Measurements from ENCODE around the gene USP20. TPM values are rescaled to one million over a fixed set of nuclear protein-coding genes. Genes with fewer than 3 reads are reported as not detected.
"Not testable (repeated sequence)": the region's sequence is repeated elsewhere in the genome, so short reads cannot be mapped to it uniquely, and the experiment has no call there.

The USP20 gene
- total RNA-seq, 1 donor from 2014 or later, result 8.9 TPM

GRCh38 chr9:129889122-129889940, 54.1 kb downstream of the USP20 start:
- DNase-seq (ENCODE audit: low read depth in 2 of 2), result no peak

GRCh38 chr9:129889941-129890717, 54.9 kb downstream of the USP20 start:
- no peak for DNase-seq (ENCODE audit: low read depth in 2 of 2)

- not testable (repeated sequence) for DNase-seq (ENCODE audit: low read depth in 2 of 2)
Measured at GRCh38 chr9:129890718-129891299, 55.6 kb downstream of the USP20 start.

GRCh38 chr9:129891569-129891968, 56.3 kb downstream of the USP20 start:
- no peak for DNase-seq (ENCODE audit: low read depth in 2 of 2)

- DNase-seq (ENCODE audit: low read depth in 2 of 2), result no peak
Measured at GRCh38 chr9:129894120-129894823, 59.0 kb downstream of the USP20 start.

GRCh38 chr9:129895376-129896268, 60.4 kb downstream of the USP20 start:
- no peak for DNase-seq (ENCODE audit: low read depth in 2 of 2)

GRCh38 chr9:129897263-129897662, 62.0 kb downstream of the USP20 start:
- no peak for DNase-seq (ENCODE audit: low read depth in 2 of 2)

- DNase-seq (ENCODE audit: low read depth in 2 of 2), result peak in 1 of 2 donors; percentile 54
Measured at GRCh38 chr9:129898185-129898584, 62.9 kb downstream of the USP20 start.

GRCh38 chr9:129899620-129900019, 64.4 kb downstream of the USP20 start:
- no peak for DNase-seq (ENCODE audit: low read depth in 2 of 2)

- no peak for DNase-seq (ENCODE audit: low read depth in 2 of 2)
Measured at GRCh38 chr9:129900263-129901027, 65.2 kb downstream of the USP20 start.

GRCh38 chr9:129901993-129902739, 66.9 kb downstream of the USP20 start:
- DNase-seq (ENCODE audit: low read depth in 2 of 2), result no peak

GRCh38 chr9:129902740-129903134, 67.5 kb downstream of the USP20 start:
- no peak for DNase-seq (ENCODE audit: low read depth in 2 of 2)

- DNase-seq (ENCODE audit: low read depth in 2 of 2), result no peak
Measured at GRCh38 chr9:129904734-129905133, 69.5 kb downstream of the USP20 start.

- no peak for DNase-seq (ENCODE audit: low read depth in 2 of 2)
Measured at GRCh38 chr9:129906298-129906697, 71.0 kb downstream of the USP20 start.

- no peak for DNase-seq (ENCODE audit: low read depth in 2 of 2)
Measured at GRCh38 chr9:129907201-129907600, 71.9 kb downstream of the USP20 start.

GRCh38 chr9:129908906-129909305, 73.6 kb downstream of the USP20 start:
- DNase-seq (ENCODE audit: low read depth in 2 of 2), result no peak

- DNase-seq (ENCODE audit: low read depth in 2 of 2), result no peak
Measured at GRCh38 chr9:129909851-129910250, 74.6 kb downstream of the USP20 start.

GRCh38 chr9:129910628-129911567, 75.6 kb downstream of the USP20 start:
- peak; percentile 69 to 98 for DNase-seq (ENCODE audit: low read depth in 2 of 2)
